Stimulated activated CD4-positive, alpha-beta T cell treated with anti-CD3 and anti-CD28 coated beads, Interleukin-1b, Interleukin-23, amount 100 ng/mL, for 1 hour (primary cell): ENCODE results near the gene TMEM235.
A peak's percentile ranks its signal among the peaks of the same experiment; 100 is the strongest.
"Not testable (repeated sequence)": the region's sequence is repeated elsewhere in the genome, so short reads cannot be mapped to it uniquely, and the experiment has no call there.

Experiments
- DNase-seq, 2 donors: peaks; one replicate each; pipeline ENCODE4 v3.0.0-alpha.2; 2020; ENCODE audit warnings: low read depth in 2 of 2

Gene TMEM235

DNA sequence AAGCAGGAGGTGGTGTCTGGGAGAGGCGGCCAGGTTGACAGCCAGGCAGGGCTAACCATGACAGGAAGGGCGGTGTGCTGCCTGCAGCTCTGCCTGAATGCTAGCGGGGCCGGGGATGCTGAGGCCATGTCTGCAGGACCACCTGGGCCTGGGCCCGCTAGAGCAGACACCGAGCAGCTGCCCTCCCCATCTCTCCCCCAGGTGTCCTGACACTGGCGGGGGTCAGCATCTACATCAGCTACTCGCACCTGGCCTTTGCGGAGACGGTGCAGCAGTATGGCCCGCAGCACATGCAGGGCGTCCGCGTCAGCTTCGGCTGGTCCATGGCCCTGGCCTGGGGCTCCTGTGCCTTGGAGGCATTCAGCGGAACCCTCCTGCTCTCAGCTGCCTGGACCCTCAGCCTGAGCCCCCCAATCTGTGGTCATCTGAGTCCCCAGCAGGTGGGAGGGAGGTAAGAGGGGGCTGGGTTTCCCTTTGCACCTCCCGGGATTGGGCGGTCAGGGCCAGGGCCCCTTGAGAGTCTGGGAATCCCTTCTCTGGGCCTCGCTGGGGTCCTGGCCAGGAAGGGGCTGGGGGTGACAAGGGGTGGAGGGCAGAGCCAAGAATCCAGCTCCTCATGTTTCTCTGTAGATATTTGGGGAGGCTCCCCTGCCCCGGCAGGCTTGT is 7.5 kb downstream of the TMEM235 start:
- DNase-seq, result no peak

DNA sequence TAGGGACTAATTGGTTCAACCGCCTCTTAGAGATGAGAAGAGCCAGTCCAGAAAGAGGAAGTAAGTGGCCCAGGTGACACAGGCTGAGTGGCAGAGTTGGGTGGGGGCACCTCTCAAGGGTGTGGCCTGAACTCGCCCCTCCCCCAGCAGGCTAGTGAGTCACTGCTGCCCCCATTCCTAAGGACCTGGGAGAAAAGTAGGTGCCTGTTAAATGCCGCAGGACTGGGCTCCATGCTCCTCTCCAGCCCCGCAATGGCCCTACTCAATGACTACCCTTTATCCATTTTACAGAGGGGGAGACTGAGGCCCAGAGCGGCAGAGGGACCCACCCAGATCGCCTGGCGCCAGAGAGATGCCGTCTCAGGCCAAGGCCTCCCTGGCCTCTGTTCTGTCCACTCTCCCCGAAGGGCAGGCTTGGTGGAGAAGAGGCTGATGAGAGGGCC is 8.1 kb downstream of the TMEM235 start:
- no peak for DNase-seq

DNA sequence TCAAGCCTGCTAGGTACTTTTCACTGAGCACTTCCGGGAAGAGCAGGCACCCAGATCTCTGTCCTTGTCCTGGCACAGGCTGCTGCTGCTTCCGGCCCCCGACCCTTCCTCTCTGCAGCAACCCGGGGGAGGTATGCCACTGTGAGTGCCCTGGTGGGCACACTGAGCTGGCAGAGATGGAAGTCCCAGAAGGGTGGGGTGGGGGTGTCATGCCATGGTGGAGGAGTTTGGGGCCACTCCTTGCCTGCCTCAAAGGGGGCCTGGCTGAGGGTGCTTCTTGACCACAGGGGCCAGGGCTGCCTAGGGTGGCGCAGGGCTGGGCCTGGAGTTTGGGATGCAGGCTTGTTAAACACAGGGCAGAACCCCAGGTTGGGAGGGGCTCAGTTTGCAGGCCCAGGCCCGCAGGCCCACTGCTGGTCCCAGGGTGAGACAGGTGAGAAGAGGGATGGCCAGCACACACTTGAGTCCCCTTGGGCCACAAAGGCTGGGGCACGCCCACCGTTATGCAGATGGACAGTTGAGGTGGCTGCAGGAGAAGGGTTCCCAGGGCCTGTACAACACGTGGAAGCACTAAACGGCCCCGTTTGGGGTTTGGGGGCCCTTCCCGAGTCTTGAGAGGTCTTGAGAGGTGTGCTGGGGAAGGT is 8.7 kb downstream of the TMEM235 start:
- no peak for DNase-seq

DNA sequence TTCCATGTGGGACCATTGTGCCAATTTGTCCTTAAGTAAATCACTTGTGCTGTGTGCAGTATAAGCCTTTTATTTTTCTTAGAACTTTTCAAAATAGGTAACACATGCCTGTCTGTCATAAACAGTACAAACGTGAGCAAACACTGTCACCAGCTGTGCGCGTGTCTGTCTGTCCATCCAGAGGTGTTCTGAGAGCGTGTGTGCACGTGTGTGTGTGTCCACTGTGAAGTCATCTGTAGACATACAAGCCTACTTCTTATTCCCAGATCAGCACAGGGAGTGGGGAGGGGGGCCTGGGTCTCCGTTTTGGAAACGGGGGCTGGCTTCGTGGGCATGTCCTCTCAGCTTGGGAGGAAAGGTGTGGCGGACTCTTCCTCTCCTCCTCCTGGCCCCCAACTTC is 9.4 kb downstream of the TMEM235 start:
- no peak for DNase-seq

DNA sequence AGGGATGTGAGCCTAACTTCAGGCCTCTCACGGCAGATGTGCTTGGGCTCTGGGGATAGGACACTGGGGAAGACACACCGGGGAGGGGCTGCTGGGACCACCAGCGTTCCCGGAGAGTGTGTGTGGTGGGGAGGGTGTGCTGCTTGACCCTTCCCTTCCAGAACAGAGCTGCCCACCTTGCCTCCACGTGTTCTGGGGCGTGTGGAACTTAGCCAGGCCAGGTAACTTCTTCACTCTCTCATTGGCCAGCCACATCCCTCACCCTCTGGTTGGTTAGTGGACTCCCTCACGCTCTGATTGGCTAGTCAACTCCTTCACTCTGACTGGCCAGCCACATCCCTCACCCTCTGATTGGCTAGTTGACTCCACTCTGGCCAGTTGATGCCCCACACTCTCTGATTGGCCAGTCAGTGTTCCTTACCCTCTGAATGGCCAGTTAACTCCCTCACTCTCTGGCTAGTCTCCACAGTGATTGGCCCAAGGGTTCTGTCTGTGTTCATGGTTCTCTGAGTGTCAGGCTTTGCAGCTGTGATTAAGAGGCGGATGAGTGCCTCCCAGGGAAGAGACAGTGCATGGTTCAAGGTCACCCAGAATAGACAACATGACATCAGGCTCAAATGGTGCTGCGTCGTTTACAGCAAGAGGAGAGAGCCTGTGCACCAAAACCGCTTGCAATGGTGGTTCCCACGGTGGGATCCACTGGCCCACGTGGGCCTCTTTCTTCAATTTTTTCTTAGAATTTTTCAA is 10.0 kb downstream of the TMEM235 start:
- no peak for DNase-seq

DNA sequence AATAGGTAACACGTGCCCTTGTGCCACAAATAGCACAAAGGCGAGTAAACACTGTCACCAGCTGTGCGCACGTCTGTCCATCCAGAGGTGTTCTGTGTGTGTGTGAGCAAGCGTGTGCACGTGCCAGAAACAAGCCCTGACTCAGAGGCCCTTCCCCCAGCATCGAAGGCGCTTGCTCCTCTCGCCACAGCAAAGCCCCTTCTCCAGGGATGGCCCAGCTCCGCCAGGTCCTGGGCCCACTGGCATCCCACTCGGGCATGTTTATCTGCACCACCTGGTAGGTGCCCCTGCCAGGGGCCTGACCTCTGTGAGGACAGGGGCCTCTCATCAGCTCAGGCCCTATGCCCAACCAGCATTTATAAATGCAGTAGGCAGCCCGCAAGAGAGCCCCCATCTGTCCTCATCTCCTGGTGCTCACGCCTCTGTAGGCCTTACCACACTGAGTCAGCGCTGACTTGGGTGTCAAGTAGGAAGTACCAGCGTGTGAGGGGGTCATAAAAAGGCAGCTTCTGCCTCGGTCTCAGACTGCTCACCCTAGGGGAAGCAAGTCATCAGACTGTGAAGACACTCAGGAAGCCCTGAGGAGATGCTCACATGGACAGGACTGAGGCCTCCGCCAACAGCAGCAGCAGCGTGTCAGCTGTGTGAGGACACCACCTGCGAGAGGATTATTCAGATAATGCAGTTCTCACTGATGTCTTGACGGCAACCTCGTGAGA is 10.8 kb downstream of the TMEM235 start:
- DNase-seq, result no peak

DNA sequence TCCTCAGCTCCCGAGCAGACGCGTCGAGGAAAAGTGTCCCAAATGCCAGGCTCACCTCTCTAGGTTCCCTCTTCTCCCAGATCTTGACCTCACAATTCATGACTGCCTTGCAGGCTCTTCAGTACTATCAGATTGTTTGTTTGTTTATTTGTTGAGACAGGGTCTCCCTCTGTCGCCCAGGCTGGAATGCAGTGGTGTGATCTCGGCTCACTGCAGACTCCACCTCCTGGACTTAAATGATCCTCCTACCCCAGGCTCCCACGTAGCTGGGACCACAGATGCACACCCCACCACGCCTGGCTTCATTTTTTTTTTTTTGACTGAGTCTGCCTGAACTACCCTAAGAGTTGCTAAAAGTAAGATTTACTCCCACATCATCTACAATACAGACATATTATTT is 15.9 kb downstream of the TMEM235 start:
- no peak for DNase-seq

DNA sequence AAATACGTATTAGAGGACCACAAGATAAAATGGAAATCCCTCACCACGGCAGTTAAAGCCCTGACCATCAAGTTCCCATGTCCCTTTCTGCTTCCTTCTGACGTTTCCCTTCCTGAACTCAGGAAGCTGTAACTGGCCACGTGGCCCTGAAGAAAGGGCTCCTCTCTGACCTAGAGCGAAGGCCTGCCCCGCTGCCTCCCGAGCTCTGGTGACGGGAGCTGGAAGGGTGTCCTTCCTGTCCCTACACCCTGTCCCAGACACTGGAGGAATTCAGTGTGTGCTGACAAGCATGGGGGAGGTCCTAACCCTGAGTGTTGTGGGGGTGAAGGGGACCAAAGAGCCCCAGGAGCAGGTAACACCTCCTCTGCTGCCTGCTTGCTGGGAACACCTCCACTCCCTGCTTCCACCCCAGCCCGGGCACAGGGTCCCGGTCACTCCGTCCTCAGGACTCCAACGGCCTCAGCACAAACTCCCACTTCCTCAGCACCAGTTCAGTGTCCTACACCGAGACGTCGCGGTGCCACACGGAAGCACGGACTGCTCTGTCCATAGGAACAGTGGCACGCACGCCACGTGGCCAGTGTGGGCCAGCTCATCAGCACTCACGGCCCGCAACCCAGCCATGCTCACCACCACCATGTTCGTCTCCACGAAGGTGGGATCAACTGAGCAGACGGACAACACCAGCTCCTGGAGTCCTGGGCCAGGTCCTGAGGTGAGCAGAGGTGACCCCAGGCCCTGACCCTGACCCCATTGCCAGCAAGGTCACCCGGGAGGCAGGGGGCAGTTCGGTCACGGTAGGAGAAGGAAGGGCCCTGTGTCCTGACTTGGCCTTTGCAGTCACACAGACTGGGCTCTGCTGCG is 16.9 kb downstream of the TMEM235 start:
- DNase-seq, result no peak

DNA sequence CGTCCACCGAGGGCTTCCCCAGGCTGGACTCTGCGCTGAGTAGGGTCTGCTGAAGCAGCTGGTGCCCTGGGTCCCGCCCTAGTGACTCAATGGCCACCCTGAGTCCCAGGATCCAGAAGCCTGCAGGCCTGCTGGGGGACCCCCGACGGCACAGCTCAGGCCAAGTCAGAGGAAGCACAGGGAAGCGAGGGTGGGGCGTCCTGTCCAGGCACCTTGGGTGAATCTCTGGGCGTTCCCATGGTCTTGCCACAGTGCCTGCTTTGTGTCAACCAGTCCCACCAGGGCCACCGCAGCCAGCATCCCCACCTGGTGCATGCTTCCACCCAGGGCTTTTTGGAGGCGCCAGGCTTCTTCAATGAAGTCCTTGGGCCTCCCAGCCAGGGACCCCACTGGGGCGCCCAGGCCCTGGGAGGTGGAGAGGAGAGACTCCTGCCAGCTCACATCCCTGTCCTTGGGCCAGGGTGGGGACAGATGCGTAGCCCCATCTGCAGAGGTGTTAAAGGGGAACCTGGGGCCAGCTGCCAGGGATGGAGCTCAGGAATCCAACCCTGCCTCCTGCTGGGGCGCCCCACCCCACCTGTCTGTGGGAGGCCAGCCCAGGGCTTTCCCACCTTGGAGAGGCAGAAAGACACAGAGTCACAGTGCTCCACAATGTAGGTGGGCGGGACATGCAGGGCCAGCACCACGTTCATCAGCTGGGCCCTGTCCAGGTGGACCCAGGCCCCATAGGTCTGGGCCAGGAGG is 17.8 kb downstream of the TMEM235 start:
- DNase-seq, result no peak

DNA sequence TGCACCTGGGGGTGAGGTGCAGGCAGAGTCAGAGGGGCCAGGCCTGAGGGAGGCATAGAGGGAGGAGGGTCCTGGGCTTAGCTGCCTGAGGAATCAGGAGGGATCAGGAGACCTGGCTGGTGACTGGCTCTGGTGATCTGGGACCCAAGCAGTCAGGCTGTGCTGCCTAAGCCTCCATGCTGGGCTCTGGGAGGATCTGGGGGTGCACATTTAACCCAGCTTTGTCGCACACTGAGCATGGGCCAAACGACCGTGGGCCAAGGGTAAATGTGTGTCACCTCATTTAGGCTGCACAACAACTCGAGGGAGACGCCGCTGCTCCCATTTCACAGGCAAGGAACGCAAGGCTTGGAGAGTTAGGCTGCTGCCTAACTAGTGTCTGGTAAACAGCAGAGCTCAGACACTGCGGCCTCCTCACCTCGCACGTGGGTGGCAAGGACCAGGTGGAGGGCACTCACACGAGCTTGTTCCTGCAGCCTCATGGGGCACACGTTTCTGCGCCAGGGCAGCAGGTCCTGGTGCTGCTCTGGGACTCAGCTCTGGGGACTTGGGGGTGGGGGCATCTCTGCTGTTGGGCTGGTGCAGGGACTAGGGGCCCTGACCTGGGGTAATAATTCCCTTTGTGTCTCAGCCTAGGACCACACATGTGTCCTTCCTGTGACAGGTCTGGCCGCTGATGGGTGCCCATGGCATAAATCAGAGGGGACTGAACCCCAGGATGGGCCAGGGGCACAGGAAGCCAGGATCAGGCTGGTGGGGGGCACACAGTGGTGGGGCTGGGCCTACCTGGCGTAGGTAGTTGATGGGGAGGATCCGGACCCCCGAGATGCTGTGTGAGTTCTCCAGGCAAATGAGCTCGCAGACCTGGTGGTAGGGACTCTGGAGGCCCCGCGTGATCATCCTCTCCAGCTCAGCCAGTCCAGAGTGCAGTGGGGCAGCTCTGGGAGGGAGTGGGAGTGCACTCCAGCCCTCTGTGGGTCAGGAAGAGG is 18.7 kb downstream of the TMEM235 start:
- no peak for DNase-seq

DNA sequence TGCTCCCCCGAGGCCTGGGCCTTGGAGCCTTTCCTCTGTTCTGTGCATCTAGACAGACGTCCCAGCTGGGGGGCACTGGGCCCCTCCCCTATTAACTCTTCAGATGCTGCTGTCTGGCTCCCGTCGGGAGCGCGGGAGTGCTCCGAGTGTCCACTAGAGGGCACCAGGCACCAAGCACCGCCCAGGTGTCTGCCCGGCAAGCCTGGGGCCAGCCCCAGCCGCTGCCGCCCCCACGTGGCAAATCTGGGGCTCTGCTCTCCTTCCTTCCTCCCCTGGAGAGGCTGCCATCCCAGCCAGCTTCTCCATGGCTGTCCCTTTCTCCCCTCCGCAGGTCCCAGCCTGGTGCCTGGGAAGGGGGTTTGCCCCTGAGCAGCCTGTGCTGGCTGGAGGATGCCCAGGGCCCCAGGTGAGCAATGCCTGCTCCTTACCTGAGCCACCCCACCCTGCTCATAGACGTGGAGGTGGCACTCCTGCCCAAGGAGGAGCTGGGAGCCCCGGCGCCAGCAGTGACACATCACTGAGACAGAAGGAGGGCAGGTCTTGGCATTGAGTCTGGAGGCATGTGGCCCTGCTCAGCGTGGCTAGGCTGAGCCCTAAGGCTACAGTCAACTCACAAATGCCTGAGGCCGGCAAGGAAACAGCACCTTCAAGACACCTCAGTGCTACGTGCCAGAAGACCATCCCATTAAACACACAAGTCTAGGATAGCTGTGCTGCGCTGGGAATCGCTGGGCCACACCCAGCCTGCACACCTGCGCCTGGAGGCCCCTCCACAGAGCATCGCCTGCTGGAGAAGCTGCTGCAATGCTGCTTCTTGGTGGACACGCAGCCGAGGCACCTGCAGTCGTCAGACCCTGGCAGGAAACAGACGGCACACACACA is 19.7 kb downstream of the TMEM235 start:
- peak; percentile 67 to 78 for DNase-seq

DNA sequence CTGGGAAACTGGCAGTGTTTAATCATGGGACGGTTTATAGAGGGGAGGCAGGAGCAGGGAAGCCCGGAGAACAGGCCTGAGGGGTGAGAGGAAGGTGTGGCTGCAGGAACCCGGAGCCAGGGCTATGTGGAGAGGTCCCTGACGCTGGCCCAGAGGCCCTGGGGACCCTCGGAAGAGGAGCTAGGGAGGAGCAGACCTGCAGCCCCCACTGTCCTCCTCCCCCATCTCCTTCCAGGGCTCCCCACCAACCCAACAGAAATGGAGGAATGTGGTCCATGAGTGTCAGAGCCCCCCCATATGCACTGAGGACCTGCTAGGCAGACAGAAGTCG is 20.3 kb downstream of the TMEM235 start:
- no peak for DNase-seq

DNA sequence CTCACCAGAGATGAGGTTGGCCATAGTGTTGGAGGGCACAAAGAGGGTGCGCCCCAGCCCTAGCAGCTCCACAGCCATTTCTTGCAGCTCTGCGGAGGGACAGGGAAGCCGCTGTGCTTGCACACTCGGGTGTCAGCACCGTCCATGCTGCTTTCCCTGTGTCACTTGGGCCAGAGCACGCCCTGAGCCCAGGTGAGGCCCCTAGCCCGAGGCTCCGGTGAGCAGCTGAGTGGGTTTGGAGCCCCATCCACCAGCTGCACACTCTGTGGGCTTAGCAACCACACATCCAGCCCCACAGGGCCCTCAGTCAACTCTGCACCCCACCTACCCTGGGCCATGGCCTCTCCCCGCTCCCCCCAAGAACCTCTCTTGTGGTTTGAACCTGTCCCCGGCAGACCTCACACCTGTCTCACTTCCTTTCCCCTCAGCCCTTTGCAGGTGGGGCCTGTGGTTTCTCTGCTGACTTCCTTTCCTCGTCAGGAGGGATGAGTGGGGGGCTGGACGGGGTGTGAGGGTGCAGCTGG is 20.7 kb downstream of the TMEM235 start:
- peak in 1 of 2 donors; percentile 47 for DNase-seq

DNA sequence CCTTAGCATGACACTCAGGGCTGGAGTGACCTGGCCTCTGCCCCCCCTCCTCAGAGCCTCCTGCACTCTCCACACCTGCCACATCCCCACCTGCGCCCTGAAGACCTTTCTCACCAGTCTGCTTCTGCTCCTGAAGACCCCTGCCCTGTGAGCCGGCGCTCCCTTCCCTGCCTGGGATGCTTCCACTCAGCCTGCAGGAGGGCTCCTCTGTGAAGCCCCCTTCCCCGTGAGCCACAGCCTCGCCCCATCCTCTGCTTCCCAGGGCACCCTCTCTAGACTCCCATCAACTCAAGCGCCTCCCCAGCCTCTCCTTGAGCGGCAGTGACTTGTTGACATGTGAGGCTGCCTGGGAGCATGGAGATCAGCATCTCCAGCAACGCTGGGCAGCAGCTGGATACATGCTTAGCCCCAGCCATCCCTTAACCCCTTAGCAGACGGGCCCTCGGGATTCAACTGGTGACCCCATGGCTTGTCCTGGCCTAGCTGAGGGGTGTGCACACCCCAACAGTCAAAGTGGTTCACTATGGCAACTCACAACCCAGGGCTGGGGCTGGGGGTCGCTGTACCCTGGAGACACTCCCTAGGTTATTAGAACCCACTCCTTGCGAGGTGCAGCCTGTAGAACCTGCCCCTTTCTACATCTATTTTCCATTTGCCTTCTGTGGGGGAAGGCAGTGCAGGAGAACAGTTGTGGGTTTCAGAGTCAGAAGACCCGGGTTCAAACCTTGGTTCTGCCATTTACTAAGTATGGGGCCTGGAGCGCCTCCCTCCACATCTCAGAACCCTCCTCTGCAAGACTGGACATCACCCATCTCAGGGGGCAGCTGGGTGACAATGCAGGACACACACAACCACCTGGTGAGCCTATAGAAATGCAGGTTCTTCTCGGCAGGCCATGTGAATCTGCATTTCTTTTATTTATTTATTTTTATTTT is 21.5 kb downstream of the TMEM235 start:
- no peak for DNase-seq

DNA sequence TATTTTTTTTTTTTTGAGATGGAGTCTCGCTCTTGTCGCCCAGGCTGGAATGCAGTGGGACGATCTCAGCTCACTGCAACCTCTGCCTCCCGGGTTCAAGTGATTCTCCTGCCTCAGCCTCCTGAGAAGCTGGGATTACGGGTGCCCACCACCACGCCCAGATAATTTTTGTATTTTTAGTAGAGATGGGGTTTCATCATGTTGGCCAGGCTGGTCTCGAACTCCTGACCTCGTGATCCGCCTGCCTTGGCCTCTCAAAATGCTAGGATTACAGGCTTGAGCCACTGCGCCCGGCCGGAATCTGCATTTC is 22.2 kb downstream of the TMEM235 start:
- not testable (repeated sequence) for DNase-seq

DNA sequence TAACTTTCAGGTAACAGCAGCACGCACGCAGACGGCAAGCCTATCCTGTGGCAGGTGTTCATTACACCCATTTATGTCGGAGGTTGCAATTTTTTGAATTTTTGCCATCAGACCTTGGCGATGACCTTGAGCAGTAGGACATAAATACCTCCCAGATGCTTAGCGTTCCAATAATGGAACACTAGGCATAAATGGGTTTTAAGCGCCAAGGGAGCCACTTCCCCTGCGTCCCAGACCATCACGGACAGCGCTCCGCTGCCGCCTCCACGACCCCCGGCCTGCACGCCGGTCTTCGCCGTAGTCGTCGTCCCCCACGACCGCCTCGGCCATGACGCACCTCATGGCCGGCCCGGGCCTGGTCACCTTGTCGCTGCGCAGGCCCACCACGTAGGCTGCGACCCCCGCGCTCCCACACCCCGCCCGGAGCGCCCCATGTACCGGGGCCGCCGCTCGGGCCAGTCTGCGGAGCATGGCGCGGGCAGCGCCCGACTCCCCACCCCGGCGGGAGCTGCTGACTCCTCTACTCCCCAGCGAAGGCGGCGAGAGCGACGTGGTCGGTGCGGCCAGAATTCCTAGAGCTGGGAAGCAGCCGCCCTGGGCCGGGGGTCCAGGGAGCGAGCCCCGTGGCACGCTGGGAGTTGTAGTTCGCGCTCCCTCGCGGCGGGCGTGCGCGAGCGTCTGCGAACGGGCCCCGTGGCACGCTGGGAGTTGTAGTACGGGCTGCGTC is 22.7 kb downstream of the TMEM235 start:
- peak; percentile 42 to 61 for DNase-seq
